Stimulated activated CD8-positive, alpha-beta memory T cell treated with anti-CD3 and anti-CD28 coated beads, Interleukin-12 subunit alpha, Interleukin-12 subunit beta, amount 100 ng/mL, for 24 hours (primary cell): Measurements from ENCODE around the gene GINM1.

Experiments
- DNase-seq: peaks from one replicate; pipeline ENCODE4 v3.0.0-alpha.2; 2020; ENCODE audit errors: extremely low read depth

Gene GINM1

GRCh38 chr6:149565527-149566409 lies at the start of gene GINM1:
Gene GINM1, plus strand, starts transcription at chr6:149566375. Its CDS starts 40 bp downstream, at chr6:149566415.
- peak; percentile 87 for DNase-seq

GRCh38 chr6:149529650-149530049 lies 36.5 kb upstream of the GINM1 start:
- no peak for DNase-seq

- no peak for DNase-seq
Observed at GRCh38 chr6:149534742-149535141, 31.4 kb upstream of the GINM1 start.

GRCh38 chr6:149541139-149541538 lies 25.0 kb upstream of the GINM1 start:
- no peak for DNase-seq

GRCh38 chr6:149544646-149545257 lies 21.4 kb upstream of the GINM1 start:
- DNase-seq = no peak

GRCh38 chr6:149545258-149545753 lies 20.9 kb upstream of the GINM1 start:
- DNase-seq = no peak

- peak; percentile 96 for DNase-seq
Observed at GRCh38 chr6:149545754-149546471, 20.3 kb upstream of the GINM1 start, which contains the start of gene PPIL4. Gene PPIL4, minus strand, starts transcription at chr6:149546043. Its CDS starts 38 bp downstream, at chr6:149546005.

GRCh38 chr6:149551920-149552319 lies 14.3 kb upstream of the GINM1 start:
- DNase-seq = no peak

GRCh38 chr6:149558029-149558428 lies 8.1 kb upstream of the GINM1 start:
- DNase-seq = no peak

GRCh38 chr6:149559389-149559788 lies 6.8 kb upstream of the GINM1 start:
- DNase-seq = no peak

- no peak for DNase-seq
Observed at GRCh38 chr6:149560736-149561135, 5.4 kb upstream of the GINM1 start.

GRCh38 chr6:149563203-149563927 lies 2.8 kb upstream of the GINM1 start:
- DNase-seq = no peak

GRCh38 chr6:149563928-149564325 lies 2.2 kb upstream of the GINM1 start:
- no peak for DNase-seq

GRCh38 chr6:149566410-149567193 lies 427 bp downstream of the GINM1 start:
- no peak for DNase-seq

GRCh38 chr6:149567194-149567586 lies 1.0 kb downstream of the GINM1 start:
- DNase-seq = no peak

- DNase-seq = no peak
Observed at GRCh38 chr6:149567945-149568585, 1.9 kb downstream of the GINM1 start.

- no peak for DNase-seq
Observed at GRCh38 chr6:149580880-149581279, 14.7 kb downstream of the GINM1 start.

- no peak for DNase-seq
Observed at GRCh38 chr6:149581349-149581748, 15.2 kb downstream of the GINM1 start.

GRCh38 chr6:149586149-149586548 lies 20.0 kb downstream of the GINM1 start:
- no peak for DNase-seq

GRCh38 chr6:149592983-149593382 lies 26.8 kb downstream of the GINM1 start:
- DNase-seq = no peak
